ENCODE measurements around the gene UBTF. TPM values are rescaled to one million over a fixed set of nuclear protein-coding genes. Genes with fewer than 3 reads are reported as not detected.

UBTF gene
- total and polyA plus RNA-seq, 9 of the 15 experiments (the other 6 are each of a cell fraction or from before 2014, with no cell fraction given): 1.2 to 113 (median 83.6) TPM

GRCh38 chr17:44159519-44160210 lies 59.8 kb downstream of the UBTF start (continued):
- TF ChIP-seq AFF4 (CRISPR knock-in tag; IDR thresholded peaks at IDR 0.05) (no peak; the same call in 1 of the 2 replicates), NUFIP1 (IDR thresholded peaks at IDR 0.05; ENCODE audit: partially characterized antibody) (no peak), ZC3H4 (CRISPR knock-in tag; IDR thresholded peaks at IDR 0.05; ENCODE audit: borderline replicate concordance) (no peak), ZNF695 (CRISPR knock-in tag; IDR thresholded peaks at IDR 0.05) (no peak), MCM2 (IDR thresholded peaks at IDR 0.05; ENCODE audit: low read depth) (no peak), ARID2 (IDR thresholded peaks at IDR 0.05) (no peak), BRF2 (IDR thresholded peaks at IDR 0.05; ENCODE audit: borderline replicate concordance, insufficient read depth, insufficient read length) (no peak), KLF1 (tag; IDR thresholded peaks at IDR 0.05) (0 out of 2 replicates have a peak, but pooled peaks have one; percentile 55), ZSCAN32 (CRISPR knock-in tag; IDR thresholded peaks at IDR 0.05) (no peak), THRAP3 (IDR thresholded peaks at IDR 0.05; ENCODE audit: borderline replicate concordance) (no peak), ERF (CRISPR knock-in tag; IDR thresholded peaks at IDR 0.05) (no peak), SRSF7 (optimal IDR thresholded peaks at IDR 0.05; ENCODE audit: low read depth, low read length) (no peak), MYBL2 (IDR thresholded peaks at IDR 0.05; ENCODE audit: low read depth) (no peak), MYBL2 (CRISPR knock-in tag; IDR thresholded peaks at IDR 0.05; ENCODE audit: borderline replicate concordance) (no peak), FOS (IDR thresholded peaks at IDR 0.05; ENCODE audit: extremely low read depth, insufficient read length) (peak; percentile 47), ETV6 (IDR thresholded peaks at IDR 0.05; ENCODE audit: borderline replicate concordance in 1 of 2, low read depth in 2 of 2, low read length in 1 of 2) (no peak), ETV6 (CRISPR knock-in tag; IDR thresholded peaks at IDR 0.05; ENCODE audit: borderline replicate concordance) (no peak), RUNX1 (IDR thresholded peaks at IDR 0.05; ENCODE audit: low read depth) (no peak), ZNF354B (CRISPR knock-in tag; IDR thresholded peaks at IDR 0.05) (no peak), NFE2 (IDR thresholded peaks at IDR 0.05; ENCODE audit: low read depth) (peak; percentile 75), SNRNP70 (optimal IDR thresholded peaks at IDR 0.05; ENCODE audit: low read depth, low read length) (no peak), MITF (IDR thresholded peaks at IDR 0.05) (peak; percentile 78), ATF4 (CRISPR knock-in tag; IDR thresholded peaks at IDR 0.05) (no peak; the same call in 1 of the 2 replicates), E2F3 (CRISPR knock-in tag; IDR thresholded peaks at IDR 0.05) (no peak)

Data from K562 (cell line).